Activated B cell treated with CpG ODN at 0.5 μM for 24 hours (primary cell): Measurements from ENCODE around the gene NLRP14. TPM values are rescaled to one million over a fixed set of nuclear protein-coding genes. Genes with fewer than 3 reads are reported as not detected.

ENCODE experiments used
- ATAC-seq: fragments of 200-7000 bp; cut with Tn5 transposase; one replicate; pipeline ENCODE4 v1.10.0; 2021; ENCODE audit warnings: low read depth, mild to moderate bottlenecking, moderate library complexity
- CTCF ChIA-PET: fragments of 350-600 bp; sonication (Branson Sonifier 250); formaldehyde crosslinking; loops from one replicate; lab custom pipeline; 2021; ENCODE audit warnings: antibody characterized with exemption; lab: Charles Lee
- POLR2A ChIA-PET: fragments of 350-600 bp; sonication (Branson Sonifier 250); formaldehyde crosslinking; loops from one replicate; lab custom pipeline; 2021; ENCODE audit warnings: antibody characterized with exemption; lab: Charles Lee
- DNase-seq: peaks from one replicate; pipeline ENCODE4 v3.0.0; 2022
- H3K27ac Mint-ChIP-seq: one replicate; pipeline ENCODE4 v1.8.0; 2020; ENCODE audit warnings: mixed read lengths
- H3K27me3 Mint-ChIP-seq: one replicate; pipeline ENCODE4 v1.8.0; 2021; ENCODE audit warnings: mixed read lengths
- H3K36me3 Mint-ChIP-seq: one replicate; pipeline ENCODE4 v1.8.0; 2021; ENCODE audit warnings: low read depth, mixed read lengths
- H3K4me1 Mint-ChIP-seq: one replicate; pipeline ENCODE4 v1.8.0; 2021; ENCODE audit warnings: mixed read lengths
- H3K4me3 Mint-ChIP-seq: one replicate; pipeline ENCODE4 v1.8.0; 2020; ENCODE audit warnings: mild to moderate bottlenecking, mixed read lengths
- H3K9me3 Mint-ChIP-seq: one replicate; pipeline ENCODE4 v1.8.0; 2020; ENCODE audit warnings: mixed read lengths
- CTCF ChIP-seq: fragments of 200-600 bp; IDR thresholded peaks from one replicate; pipeline ENCODE4 v1.8.0; 2022; ENCODE audit warnings: antibody characterized with exemption, mild to moderate bottlenecking
- intact Hi-C: fragments of 100-400 bp; cut with micrococcal nuclease; formaldehyde crosslinking; loops from one replicate; pipeline ENCODE4 v1.15.1; 2024
- total RNA-seq: library from RNA; stranded (reverse); gene quantifications from 2 replicates; pipeline ENCODE4 v1.2.3, GENCODE V29; 2022

Gene NLRP14
- total RNA-seq, 1 donor from 2014 or later = 0.11 TPM

- no peak for DNase-seq
- no peak for TF ChIP-seq CTCF
- no peaks in the 10 kb centered on the region for H3K4me1 Mint-ChIP-seq
- no peak within 1 kb of the TSS for H3K27ac Mint-ChIP-seq
- H3K36me3 Mint-ChIP-seq = no peaks in the 10 kb centered on the region
- H3K9me3 Mint-ChIP-seq = no peaks in the 10 kb centered on the region
- ATAC-seq = no peak
- no peak within 1 kb of the TSS for H3K4me3 Mint-ChIP-seq
- intact Hi-C loops = no loop called here
- peaks cover 8% of the 10 kb centered on the region for H3K27me3 Mint-ChIP-seq
- ChIA-PET POLR2A (no interaction called here), CTCF (no interaction called here)
Observed at GRCh38 chr11:7088921-7089320, 68.6 kb downstream of the NLRP14 start, which contains the start of gene RBMXL2. Gene RBMXL2 (plus strand): TSS chr11:7088998. CDS start chr11:7089121, 123 bp downstream.

GRCh38 chr11:7089328-7090251 is 69.3 kb downstream of the NLRP14 start:
- intact Hi-C loops = loop anchor here (10.0 kb wide), 1 partner anchor 185 kb away; no protein-coding TSS in a partner anchor
- ChIA-PET POLR2A (no interaction called here), CTCF (no interaction called here)
- Mint-ChIP-seq H3K4me3 (no peak overlapping the region), H3K27me3 (peaks cover 7% of the 10 kb centered on the region), H3K4me1 (no peaks in the 10 kb centered on the region), H3K36me3 (no peaks in the 10 kb centered on the region), H3K27ac (no peak overlapping the region), H3K9me3 (no peaks in the 10 kb centered on the region)
- TF ChIP-seq CTCF = no peak
- DNase-seq (no peak), ATAC-seq (no peak)

GRCh38 chr11:7098235-7098832 is 78.1 kb downstream of the NLRP14 start:
- TF ChIP-seq CTCF = no peak
- intact Hi-C loops = loop anchor here (1.0 to 10.0 kb wide), 8 partner anchors 176 to 889 kb away; partner anchors contain the start of gene EIF3F
- ChIA-PET POLR2A (interaction anchor here (0.7 kb wide), 1 partner anchor 889 kb away, joined by 3 read pairs; the partner anchor contains the start of gene EIF3F), CTCF (interaction anchor here (0.7 to 3.2 kb wide), 24 partner anchors 181 to 1001 kb away, joined by 3 to 41 read pairs (median 4); partner anchors contain the start of gene EIF3F)
- Mint-ChIP-seq H3K4me3 (no peak overlapping the region), H3K27me3 (peaks cover 9% of the 10 kb centered on the region), H3K27ac (no peak overlapping the region), H3K9me3 (no peaks in the 10 kb centered on the region), H3K4me1 (no peaks in the 10 kb centered on the region), H3K36me3 (no peaks in the 10 kb centered on the region)
- DNase-seq = no peak
- peak; percentile 72 for ATAC-seq

- H3K36me3 Mint-ChIP-seq = no peaks in the 10 kb centered on the region
- intact Hi-C loops = no loop called here
- H3K4me1 Mint-ChIP-seq = no peaks in the 10 kb centered on the region
- ATAC-seq = no peak
- H3K9me3 Mint-ChIP-seq = no peaks in the 10 kb centered on the region
- no peak overlapping the region for H3K27ac Mint-ChIP-seq
- no peak overlapping the region for H3K4me3 Mint-ChIP-seq
- ChIA-PET POLR2A (no interaction called here), CTCF (no interaction called here)
- no peak for TF ChIP-seq CTCF
- DNase-seq = no peak
- H3K27me3 Mint-ChIP-seq = peaks cover 12% of the 10 kb centered on the region
Observed at GRCh38 chr11:7115780-7116179, 95.5 kb downstream of the NLRP14 start.

- no peak for ATAC-seq
- intact Hi-C loops = no loop called here
- no peak for TF ChIP-seq CTCF
- POLR2A ChIA-PET = no interaction called here
- Mint-ChIP-seq H3K4me3 (no peak overlapping the region), H3K4me1 (no peaks in the 10 kb centered on the region), H3K36me3 (no peaks in the 10 kb centered on the region), H3K27me3 (peaks cover 12% of the 10 kb centered on the region), H3K9me3 (no peaks in the 10 kb centered on the region), H3K27ac (no peak overlapping the region)
- CTCF ChIA-PET = no interaction called here
- DNase-seq = no peak
Observed at GRCh38 chr11:7116370-7116769, 96.1 kb downstream of the NLRP14 start.
